GM19193 (cell line): ENCODE data around the gene PRELID2.

Experiments used
- POLR2A ChIP-seq: IDR thresholded peaks from 4 replicates; pipeline ENCODE4 v1.6.1; 2011; ENCODE audit not compliant: insufficient read depth, insufficient read length; ENCODE audit errors: extremely low read depth

Gene PRELID2

DNA sequence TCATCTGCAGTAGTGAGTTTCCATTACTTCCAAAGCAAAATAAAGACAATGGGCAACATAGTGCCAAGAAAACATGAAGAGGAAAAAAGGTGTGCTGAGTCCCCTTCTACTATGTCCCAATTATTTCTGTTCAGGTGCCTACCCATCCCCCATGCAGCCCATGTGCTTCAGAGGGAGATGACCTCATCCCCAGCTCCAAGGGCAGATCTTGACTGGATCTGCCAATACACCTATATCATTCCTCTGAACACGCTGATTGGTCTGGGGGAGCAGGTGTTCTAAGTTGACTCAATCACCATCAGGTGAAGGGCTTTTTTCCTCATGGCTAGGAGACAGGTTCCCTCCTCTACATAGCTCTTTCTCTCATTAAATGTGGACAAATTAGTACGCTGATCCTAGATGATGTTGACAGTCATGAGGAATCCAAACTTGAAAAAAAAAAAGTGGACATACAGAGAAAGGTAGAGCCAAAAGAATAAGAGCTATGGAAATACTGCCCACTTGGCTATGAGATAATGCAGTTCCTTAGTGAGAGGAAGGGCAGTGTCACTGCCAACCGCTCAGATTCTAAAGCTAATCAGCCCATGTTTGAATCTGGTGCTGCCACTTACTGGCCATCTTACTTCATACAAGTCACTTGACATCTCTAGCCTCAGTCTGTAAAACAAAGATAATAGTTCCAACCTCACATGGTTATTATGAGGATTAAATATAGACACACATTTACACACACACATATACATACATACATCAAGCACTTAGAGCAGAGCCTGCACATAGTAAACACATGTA is 23.1 kb downstream of the PRELID2 start:
- TF ChIP-seq POLR2A: no peak

DNA sequence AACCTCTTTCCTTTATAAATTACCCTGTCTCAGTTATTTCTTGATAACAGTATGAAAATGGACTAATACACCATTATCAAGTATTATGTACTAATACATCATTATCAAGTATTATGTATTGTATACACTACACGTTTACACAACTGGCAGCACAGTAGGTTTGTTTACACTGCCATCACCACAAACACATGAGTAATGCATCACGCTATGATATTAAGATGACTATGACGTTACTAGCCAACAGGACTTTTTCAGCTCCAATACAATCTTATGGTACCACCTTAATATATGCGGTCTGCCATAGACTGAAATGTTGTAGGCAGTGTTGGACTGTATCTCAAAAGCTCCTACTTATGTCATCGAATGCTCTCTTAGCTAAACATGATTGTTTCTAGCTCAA is 28.2 kb downstream of the PRELID2 start:
- no peak for TF ChIP-seq POLR2A

DNA sequence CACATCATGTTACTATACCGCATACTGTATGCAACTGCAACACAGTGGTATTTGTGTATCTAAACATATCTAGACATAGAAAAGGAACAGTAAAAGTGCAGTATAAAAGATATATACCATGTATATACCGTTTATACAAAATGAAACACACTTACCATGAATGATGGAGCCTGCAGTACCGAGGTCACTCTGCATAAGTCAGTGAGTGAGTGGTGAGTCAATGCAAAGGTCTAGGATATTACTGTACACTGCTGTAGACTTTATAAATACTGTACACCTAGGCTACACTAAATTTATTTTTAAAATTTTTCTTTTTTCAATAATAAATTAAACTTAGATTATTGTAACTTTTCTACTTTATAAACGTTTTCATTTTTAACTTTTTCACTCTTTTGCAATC is 29.3 kb downstream of the PRELID2 start:
- TF ChIP-seq POLR2A: no peak

DNA sequence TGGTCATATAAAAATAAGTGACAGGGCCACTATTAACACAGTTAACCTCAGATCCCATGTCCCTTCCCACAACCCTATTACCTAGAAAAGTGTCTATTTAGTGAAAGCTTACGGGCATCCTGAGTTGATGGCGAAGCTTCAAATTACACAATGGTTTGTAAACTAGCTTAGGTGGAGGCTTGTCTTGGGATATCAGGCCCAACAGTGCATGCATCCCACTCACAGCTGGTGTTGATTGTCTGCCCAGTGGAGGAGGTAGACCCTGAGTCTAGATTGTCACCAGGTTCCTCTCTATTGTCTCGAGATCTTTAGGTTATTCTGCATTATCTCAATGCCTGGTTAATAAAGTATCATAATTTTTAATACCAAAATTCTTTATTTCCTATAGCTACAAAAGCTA is 30.4 kb downstream of the PRELID2 start:
- no peak for TF ChIP-seq POLR2A

DNA sequence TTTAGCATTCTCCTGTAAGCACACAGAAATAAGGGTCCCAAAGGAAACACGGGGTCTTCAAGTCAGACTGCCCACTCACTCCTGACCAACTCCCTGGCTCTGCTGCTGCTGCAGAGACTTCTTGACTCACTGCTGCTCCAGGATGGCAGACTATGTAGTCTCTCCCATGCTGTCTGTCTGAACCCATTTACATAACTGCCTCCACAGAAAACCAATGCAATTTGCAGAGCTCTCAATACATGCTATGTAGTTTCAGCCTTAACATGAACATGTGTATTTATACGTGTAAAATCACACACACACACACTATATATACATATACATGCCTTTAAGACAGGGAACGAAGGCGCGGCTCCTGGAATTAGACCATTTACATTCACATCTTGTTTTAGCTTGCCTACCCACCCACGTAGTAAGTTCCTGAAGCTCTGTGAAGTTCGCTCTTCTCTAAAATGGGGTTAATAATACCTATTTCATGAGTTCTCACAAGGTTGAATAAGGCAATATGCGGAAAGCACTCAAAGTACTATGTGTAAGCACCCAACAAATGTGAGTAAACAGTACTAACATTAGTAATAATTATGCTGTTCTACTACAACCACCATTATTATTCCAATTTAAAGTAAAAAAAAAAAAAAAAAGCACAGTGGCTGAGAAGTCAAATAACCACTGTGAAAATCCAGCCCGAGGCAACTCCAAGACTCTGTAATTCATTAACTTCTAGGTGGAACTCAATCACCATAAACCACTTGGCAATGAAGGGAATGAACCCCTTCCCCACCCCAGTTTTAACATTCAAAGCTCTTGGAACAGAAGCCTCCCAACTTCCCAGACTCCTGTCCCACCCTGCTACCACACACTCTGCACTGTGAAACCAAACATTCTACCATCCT is 31.8 kb downstream of the PRELID2 start:
- no peak for TF ChIP-seq POLR2A

DNA sequence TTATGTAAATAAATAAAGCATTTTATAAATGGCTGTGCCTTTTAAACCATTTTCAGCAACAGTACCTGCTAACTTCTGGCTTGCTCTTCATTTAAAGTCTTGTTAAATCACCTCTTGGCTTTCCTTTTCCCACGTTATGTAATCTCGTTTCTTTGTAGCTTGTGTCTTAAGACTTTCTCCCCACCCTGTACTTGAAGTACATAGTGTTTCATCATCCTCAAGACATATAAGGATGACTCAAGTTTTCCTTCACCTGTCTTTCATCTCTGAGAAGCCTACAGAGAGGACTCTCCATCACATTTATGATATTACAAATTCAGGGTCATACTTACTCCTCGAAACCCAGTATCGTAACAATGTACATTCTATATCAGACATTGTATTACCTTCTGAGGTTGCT is 33.9 kb downstream of the PRELID2 start:
- no peak for TF ChIP-seq POLR2A

DNA sequence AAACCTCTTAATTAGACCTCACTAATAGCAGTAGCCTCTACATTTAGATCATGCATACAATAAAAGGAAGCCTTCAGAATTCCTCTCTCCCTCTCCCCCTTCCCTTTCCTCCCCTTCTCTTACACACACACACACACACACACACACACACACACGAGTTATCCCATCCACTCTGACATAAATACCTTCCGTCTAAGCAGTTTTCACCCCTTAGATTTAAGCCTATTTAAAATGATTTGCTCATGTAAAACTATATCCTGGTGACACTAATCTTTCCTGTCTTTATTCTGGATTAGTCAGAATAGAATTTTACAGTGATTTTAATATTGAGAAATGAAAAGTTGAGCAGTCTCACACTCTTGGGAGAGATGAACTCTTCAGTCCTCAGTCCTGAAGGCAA is 35.0 kb downstream of the PRELID2 start:
- TF ChIP-seq POLR2A: no peak

DNA sequence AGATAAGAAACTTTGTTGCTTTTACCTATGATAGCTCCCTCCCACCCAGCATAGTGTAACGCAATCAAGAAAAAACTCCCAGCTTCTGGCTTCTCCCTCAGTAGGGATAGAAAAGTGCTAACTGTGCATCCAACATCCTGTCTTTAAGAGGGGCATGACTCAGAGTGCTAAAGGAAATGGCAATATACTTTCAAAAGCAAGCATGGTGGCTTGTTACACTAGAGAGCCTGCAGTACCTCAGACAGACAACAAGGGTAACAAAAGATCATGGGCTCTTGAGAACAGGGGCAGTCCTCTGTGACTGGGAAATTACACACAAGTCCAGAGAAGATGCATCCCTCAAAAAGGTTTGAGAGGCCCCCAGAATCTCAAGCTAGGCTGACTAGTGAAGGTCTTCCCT is 37.8 kb downstream of the PRELID2 start:
- no peak for TF ChIP-seq POLR2A

DNA sequence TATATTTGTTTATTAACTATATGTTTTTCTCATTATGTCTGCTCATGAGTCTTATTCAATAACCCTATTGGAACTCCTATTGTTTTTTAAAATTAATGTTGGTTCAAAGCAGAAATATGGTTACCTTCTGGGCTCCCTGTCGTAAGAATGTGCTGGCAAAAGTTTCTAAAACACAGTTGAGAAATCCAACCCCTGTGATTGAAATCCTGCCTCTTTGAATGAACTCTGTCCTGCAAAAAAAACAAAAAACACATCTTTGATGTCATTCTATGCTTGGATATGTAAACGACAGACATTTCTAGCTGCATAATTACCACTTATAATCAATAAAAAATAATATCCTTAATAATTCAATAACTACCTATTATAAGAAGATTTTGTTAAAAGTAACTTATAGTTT is 38.8 kb downstream of the PRELID2 start:
- no peak for TF ChIP-seq POLR2A

DNA sequence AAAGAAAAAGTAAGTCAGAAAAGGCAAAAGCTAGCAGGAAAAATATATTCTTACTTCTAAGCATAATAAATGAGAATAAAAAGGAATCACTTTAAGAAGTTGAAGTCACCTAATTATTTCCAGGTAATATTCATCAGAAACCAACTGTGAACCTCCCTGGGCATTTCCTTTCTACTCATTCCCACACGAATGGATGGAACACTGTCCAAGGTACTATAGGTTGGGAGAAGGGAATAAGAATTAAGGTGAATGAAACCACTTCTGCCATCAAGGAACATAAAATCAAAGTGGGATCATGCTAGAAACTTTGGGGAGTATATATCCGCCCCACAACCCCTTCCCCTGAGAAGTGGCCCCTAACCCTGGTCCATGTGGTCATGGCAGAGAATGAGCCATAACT is 41.6 kb downstream of the PRELID2 start:
- no peak for TF ChIP-seq POLR2A

DNA sequence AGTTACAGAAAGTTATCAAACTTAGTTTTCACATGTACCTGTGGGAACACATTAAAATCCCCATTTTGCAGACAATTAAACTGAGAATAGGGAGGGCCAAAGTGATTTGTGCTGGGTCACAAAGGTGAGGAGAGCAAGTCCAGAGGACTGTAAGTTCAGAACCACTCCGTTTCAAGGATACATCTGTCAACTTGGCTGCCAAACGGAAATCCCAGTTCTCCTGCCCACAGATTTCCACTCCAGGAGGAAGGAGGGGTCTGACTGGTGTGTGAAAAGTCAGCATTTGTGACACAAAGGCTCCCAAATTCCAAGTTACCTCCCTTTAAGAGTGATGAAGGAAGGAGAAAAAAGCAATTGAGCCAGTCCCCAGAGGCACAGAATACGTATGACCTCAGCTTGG is 42.3 kb downstream of the PRELID2 start:
- no peak for TF ChIP-seq POLR2A

DNA sequence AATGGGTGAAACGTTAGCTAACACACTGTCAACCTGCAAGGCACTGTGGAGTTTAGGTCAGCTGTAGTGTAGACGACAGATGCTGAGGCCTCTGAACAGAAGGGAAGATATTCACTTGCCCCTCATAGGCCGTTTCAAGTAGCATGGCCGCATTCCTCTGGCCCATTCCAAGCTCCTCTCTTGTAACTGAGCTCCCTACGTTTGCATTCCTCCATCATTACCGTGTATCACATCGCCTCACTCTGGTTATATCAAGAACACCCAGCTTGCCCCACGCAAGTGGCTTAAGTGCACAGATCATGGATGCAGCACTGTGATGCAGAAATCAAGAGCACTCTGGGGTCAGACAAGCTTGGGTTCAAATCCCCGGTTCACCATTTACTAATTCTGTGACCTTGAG is 43.3 kb downstream of the PRELID2 start:
- TF ChIP-seq POLR2A: no peak

DNA sequence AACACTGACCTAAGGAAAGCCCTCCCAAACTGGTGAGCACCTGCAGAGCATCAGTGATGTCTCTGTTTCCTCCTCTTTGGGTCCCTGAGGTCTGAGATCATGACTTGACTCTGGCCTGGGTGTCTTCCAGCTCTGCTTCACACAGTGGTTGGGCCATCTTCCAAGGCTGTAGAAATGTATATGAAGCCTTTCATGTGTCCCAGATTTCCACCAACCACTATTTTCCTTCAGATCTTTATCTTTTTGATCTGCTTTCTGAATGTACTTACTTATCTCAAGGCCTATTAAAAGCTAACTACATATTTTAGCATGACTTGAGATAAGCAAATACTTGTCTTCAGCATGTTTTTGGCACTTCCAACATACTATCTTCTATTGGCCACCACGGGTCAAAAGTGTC is 47.1 kb downstream of the PRELID2 start:
- no peak for TF ChIP-seq POLR2A

DNA sequence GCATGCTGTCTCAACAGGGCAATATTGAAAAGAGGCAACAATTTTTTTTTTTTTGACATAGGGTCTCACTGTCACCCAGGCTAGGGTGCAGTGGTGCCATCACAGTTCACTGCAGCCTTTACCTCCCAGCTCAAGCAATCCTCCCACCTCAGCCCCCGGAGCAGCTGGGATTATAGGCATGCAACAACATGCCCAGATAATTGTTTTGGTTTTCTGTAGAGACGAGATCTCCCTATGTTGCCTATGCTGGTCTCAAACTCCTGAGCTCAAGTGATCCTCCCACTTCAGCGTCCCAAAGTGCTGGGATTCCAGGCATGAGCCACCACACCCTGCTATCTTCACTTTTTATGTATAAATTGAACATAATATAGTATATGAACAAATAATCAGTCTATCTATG is 47.6 kb downstream of the PRELID2 start:
- TF ChIP-seq POLR2A: no peak

DNA sequence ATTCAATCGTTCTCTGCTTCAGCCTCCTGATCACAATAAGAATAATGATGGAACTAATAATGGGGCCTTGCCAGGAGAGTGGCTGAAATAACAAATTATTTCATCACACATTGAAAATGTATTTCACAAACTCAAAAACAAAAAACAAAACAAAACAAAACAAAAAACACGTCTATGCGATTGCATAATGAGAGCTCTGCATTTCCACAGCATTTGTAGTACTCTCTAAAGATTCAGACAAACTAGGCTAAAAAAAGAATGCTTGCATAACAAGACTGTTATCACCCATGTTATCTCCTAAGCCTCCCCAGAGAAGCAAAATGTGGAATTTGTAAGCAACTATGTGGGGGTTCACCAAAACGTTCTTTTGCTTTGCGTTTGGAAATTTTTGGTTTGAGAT is 48.1 kb downstream of the PRELID2 start:
- TF ChIP-seq POLR2A: no peak

DNA sequence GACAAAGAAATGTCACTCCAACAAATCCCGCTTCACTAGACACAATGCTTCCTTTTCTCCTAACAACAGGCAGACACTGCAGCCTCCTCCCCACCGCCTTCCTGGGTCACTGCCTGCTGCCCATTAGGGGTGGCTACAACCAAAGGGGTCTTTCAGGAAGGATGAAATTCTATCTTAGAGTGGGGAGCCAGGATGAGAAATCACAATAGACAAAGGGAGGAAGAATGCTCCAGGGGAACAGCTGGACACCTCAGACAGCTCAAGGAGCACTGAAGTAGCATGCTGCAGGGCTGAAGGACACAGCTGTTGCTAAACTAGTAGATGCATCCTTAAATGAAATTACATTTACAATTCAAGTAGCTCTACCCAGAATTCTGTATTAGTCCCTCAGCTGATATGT is 54.2 kb downstream of the PRELID2 start:
- no peak for TF ChIP-seq POLR2A
